GM19372 (cell line): ENCODE measurements around the gene RNF114.

ENCODE experiments used
- ATAC-seq: cut with Tn5 transposase; IDR thresholded peaks from one replicate; pipeline ENCODE4 v1.9.1; 2021; ENCODE audit warnings: mild to moderate bottlenecking, low read depth, moderate library complexity; ENCODE audit not compliant: unreplicated experiment

The RNF114 gene

DNA sequence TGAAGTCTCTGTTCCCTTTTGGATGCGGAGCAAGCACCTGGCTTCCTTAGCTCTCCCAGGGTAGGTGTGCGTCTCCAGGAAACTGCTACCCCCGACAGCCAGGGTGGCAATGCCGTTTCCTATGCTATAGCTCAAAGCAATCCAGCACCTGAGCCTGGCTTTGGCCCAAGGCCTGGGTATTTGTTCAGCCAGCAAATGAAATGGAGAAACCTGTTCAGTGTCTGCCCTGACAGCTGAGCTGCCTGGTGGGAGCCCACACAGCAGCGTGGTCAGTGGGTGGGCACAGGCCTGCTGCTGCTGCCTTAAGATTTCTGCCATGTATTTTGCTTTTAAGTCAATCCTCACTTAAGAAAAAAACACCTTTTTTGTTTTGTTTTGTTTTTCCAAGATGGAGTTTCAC is 34.6 kb upstream of the RNF114 start:
- ATAC-seq = no peak

DNA sequence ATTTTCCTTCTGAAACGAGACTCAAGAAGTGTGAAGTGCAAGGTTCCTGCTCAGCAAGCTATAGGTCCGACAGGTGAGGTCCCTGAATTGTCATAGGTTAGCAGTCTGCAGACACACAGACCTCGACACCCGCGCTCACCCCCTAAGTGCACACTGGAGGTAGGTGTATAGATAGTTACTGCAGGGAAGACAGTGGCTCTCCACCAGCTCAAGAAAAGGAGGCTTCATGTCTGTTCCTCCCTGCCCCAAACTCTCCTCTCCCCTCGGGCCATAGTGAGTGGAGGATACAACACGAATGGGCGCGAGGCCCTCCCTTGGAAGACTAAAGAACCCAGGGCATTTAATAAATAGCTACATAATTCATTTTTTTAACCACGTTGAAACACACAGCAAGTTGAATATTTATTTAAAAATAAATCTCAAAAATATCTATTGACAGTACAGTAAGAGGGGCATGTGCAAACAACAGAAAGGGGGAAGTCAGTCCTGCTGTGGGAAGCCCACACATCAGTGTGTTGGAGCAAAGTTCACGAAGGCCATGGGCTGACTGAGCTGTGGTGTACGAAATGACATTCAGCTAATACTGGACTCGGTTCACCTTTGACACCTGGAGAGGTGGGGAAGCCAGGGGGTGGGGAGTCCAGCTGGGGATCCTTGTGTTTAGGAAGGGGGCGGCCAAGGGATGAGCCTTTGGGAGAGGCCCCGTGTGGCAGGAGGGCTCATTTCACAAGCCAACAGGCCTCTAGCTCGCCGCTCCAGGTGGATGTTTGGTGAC is 31.6 kb upstream of the RNF114 start:
- ATAC-seq = no peak

DNA sequence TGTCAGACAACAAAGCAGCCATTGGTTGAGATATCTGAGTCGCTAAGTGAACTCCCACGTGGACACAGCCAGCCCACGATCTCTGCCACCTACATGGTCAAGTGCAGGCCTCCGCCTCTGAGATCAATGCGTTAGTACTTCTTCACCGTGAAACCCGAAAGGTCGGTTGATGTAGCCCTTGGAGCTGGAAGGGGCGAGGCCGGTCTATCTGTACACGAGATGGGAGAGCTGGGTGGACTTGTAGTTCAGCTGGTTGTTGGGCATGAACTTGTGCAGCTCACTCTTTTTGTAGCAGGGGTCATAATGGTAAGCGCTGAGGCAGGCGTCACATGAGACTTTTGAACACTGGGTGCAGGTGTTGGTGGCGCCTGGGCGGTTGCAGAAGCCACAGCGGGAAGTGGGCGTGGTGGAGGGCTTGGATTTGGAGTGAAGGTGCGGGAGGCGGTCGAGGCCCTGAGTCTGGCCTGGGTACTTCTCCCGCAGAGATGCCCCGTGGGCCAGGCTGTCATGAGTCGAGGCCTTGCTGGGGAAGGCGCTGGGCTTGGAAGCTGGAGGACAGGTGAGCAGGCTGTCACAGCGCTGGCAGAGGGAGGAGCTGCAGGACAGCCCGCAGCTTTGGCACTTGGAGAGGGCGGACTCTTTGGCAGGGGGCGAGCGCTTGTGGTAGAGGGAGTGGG is 30.6 kb upstream of the RNF114 start:
- no peak for ATAC-seq

DNA sequence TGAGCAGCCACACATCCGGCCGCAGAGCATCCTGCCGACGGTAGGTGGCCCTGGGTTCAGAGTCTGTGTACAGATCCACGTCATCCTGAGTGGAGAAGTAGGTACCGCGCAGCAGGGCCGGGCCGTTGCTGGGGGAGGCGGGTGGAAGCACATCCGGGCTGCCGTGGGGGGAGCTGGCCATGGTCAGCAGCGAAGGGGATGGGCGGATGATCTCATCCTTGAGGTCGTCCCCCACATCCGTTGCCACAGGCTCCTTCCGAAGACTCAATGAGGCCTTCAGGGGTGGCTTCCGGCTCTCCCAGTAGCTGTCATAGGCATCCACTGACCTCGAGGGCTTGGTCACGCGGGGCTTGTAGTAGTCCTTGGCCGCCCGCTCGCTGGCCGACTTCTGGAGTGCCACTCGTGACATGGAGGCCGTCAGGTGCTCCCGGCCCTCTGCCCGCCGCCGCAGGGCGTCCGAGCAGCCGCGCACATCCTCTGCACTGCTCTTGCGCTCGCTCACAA is 30.0 kb upstream of the RNF114 start:
- ATAC-seq = no peak

DNA sequence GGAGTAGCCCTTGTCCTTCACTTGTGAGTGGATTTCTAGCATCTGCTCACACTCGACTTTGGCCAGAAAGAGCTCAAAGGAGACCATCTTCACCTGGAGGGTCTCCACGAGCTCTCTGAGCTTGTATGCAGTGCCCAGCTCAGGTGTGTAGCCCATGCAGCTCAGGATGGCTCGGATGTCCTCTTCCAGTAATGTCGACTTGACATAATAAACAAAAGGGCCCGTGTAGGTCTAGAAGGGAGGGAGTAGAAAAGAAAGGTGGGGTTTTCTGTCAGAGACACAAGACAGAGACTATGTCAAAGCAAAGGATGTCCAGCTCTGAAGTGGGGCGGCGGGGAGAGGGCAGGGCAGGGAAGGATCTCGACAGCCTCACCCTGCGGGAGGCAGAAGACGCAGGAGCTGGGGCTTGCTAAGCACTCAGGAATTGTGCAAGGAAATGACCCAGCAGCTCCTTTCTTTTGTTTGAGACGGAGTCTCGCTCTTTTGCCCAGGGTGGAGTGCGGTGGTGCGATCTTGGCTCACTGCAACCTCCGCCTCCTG is 29.5 kb upstream of the RNF114 start:
- no peak for ATAC-seq

DNA sequence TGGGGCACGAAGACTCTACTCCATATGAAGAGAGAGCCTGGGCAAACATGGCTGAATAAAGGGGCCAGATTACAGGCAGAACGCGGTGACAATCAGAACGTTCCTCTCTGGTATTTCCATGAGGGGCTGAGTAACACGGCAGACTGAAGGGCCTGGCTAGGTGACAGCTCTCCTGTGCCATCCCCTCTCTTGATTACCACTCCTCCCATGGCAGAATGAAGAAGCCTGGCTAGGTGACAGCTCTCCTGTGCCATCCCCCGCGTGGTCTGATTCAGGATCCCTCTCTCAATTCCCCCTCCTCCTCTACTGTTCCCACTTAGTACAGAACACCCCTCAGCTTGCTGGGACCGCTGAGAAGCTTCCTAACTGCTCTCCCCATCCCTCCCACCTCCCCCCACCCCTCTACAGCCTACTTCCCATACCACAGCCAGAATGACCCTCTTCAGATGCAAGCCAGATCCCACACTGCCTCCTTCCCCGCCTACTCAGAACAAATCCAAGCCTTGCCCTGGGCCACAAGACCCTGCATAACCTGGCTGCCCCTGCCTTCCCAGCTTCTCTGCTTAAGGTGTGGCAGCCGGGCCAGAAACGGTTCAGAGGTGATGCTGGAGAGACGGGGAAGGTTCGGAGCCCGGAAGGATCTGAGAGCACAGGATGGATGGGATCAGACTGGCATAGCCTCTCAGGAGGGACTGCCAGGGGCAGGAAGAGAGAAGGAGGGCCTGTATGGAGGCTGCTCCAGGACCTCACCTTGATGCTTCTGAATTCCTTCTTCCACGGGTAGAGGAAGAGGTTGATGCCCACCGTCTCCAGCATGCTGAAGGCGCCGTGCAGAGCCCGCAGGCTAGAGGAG is 28.6 kb upstream of the RNF114 start:
- ATAC-seq = no peak

DNA sequence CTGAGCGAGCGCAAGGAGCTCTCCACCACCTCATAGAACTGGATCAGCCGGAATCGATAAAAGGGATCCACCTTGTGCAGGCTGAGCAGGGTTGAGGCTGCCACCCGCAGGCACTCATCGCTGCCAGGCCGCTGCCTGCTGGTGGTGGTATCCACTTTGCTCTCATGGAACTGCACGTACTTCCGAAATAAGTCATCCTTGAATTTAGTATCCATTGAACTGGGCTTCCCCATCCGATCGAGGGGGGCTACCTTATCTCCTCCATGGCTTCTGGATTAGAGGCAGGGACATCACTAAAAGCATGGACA is 28.0 kb upstream of the RNF114 start:
- ATAC-seq = no peak

DNA sequence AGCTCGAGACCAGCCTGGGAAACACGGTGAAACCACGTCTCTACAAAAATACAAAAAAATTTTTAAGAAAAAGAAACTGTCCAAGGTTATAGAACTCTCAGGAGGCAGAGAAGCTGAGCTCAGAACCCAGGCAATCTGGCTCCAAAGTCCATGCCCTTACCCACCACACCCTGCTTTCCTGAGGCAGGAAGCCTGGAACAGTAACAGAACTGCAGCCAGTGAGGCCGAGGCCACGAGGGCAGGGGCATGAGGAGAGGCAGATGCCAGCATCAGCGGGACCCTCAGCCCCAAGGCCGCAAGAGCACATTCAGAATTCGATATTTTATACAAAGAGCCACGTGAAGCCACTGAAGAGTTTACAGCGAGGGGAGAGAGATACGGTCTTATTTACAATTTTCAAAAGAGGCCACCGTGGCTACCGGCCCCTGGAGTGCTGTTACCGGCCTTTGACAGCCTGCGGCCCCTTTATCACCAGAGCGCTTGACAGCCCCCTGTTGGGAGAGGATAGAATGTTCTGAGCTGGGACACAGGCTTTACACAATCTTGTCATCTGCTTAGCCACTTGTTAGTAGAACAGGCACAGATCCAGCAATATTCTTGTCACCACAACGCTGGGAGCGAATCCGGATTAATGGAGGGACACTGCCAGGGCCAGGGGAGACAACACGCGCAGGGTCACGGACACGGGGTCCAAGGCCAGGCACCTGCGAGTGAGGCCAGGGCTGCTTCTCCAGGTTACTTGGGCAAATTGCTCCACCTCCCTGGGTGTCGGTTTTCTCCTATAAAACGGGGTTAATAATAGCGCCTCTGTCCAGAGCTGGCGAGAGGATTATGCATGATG is 26.5 kb upstream of the RNF114 start:
- ATAC-seq = no peak

DNA sequence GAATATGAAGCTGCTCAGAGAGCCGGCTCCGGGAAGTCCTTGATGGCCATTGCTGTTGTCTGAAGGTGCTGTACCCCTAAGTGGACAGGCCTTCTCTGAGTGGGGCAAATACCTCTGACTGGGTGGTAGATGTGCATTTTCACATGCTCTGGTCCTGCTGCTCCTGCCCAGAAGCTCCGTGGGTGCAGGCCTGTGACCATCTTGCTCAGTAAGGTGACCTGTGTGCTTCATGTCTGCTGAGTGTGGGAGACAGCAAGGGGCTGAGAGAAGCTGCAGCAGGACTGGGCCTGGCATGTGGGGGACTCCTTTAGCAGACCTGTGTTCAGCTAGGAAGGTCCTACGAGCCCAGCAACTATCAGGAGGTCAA is 25.9 kb upstream of the RNF114 start:
- ATAC-seq = no peak

DNA sequence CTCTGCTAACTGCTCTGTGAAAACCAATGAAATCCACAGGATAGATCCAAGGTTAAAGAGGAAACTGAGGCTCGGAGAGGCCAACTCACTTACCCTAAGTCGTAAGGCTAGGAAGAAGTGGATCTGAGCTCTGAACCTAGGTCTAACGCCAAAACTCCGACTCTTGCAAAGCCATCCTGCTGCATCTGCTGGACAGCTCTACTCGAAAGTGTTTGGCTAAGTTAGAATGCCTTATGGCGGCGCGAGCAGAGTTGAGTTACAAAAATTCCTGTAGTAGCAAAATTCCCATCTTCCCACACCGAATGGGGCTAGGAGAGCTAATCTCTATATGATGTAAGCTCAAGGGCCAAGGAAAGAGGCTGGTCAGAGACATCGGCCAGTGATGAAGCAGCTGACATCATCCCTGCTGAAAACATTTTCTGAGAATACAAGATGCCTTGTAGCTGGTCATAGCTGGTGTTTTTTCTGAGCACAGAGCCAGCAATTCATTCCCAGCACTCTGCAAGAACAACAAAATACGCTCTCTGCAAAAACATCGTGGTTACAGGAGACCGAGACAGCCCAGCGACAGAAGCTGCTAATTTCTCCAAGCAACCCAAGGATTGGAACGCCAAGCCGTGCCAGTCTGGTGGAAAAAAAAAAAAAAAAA is 22.7 kb upstream of the RNF114 start:
- no peak for ATAC-seq

DNA sequence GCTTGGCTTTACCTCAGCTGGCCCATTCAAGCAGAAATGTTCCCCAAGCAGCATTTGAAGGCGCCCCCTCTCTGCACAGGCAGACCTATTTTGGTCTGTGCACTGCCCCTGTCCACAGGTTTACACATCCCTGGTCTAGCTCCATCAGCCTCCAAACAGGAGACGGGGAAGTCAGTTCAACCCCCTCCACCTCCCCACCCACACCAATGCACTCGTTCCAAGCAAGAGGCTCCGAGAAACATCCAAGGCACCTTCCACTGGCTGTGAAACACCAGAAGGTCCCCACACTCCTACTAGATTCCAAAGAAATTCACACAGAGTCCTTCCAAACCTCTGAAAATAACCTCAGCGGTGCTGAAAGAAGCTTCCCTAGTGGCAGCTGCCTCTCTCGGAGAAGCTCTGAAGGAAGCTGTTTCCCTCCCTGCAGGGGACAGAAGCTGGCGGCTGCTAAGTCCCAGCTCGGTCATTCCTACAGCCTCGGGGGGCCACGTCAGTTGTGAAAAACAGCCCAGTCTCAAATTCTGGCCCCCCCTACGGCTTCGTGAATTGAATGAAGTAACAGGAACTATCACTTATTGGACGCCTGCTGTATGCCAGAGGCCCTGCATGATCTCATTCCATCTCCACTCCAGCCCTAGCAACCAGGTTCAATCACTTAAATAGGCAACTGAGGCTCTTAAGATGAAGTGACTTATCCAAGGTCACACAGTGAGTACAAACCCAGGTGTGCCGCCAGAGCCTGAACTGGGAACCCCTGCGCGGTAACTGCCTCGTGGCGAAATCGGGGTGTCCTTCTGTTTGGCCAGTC is 21.7 kb upstream of the RNF114 start:
- no peak for ATAC-seq

DNA sequence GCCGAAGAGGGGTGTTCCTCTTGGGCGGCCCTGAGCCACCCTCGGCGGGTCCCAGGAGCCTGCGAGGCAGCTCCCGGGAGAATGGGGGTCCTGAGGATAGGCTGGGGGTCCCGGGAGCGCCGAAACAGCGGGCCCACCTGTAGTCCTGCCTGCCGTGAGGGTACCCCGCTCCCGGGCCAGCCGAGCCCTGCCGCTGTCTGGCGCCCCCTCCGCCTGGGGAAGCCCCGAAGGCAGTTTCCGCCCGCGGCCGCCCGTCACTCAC is 21.1 kb upstream of the RNF114 start:
- peak; percentile 33 for ATAC-seq

DNA sequence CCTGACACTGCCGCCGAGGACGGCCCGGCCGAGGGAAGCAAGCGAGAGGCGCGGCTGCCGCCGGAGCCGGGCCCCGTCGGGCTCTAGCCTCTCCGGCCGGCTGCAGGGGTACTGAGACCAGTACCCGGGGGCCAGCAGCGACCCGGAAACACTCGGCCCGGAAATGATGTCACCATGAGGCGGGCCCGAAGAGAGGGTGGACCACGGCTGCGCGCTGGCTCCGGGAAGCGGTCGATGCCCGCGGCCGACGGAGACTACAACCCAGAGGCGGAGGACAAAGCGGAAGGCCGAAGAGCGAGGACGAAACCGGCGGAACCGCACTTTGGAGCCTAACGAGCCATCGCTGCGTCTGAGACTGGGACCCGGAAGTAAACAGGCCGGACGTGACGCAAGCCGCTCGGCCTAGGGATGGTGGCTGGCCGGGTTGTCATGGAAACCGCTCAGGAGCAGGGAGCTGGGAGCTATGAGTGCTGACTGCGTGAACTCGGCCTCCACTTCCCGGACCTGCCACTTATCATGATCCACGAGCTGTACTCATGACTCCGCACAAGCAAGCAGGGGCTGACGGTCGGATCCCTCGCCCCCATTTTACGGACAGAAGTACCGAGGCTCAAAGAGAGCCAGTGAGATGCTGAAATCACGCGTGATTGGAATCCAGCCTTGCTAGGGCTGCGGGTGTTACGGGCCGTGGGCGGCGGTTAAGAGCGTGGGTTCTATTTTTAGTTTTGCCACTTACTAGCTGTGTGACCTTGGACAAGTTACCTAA is 20.6 kb upstream of the RNF114 start, which contains the start of gene SPATA2:
TSS of gene SPATA2 (minus strand) at position 150 of the 766 bp plus-strand sequence. CDS start 7,039 bp downstream, outside the sequence.
- ATAC-seq = peak; percentile 84

DNA sequence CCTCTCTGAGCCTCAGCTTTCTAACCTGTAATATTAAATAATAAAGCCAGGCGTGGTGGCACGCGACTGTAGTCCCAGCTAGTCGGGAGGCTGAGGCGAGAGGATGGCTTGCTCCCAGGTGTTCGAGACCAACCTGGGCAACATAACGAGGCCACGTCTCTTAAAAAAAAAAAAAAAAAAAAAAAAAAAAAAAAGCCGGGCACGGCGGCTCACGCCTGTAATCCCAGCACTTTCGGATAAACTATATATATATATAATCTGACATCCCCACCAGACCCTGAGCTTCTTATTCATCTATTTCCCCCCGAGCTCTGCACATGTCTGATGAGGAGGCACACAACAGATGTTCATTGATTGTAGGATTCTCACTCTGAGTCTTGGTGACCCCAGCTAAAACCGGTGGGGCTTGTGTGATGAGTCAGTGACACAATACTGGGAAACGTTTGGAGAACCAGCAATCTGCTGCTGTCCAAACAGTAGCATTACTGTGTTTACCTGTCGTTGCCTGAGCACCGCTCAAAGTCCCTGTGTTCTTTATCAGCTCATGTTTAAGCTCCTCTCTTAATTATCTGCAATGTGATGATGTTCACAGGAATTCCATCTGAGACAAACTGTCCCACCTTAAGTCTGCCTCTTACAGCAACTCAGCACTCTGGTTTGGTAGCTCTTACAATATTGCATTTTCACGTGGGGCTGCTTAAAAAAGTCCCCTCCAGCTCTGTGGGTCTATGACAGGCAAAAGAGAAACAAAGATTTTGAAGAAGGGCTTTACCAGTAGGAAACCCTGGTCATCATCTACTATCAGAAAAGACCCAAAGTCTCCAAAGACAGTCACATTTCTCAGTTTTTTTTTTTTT is 19.8 kb upstream of the RNF114 start:
- no peak for ATAC-seq

DNA sequence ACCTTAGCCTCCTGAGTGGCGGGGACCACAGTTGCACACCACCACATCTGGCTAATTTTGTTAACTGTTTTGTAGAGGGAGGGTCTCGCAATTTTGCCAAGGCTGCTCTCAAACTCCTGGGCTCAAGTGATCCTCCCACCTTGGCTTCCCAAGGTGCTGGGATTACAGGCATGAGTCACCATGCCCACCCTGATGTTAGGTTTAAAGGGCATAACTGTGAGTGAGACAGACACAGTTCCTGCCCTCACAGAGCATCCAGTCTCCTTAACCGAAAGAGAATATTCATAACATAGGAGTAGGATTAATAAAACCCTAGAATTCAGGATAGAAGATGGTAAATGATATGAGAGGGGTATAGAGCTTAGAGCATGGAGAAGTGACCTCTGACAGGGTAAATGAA is 17.8 kb upstream of the RNF114 start:
- no peak for ATAC-seq

DNA sequence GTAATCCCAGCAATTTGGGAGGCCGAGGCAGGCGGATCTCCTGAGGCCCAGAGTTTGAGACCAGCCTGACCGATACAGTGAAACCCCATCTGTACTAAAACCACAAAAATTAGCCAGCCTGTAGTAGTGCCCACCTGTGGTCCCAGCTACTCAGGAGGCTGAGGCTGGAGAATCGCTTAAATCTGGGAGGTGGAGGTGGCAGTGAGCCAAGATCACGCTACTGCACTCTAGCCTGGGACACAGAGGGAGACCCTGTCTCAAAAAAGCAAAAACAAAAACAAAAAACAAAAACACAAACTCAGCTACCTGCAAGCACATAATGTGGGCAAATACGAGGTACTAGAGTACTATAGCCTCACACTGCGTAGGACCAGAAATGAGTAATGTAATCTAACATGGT is 17.2 kb upstream of the RNF114 start:
- ATAC-seq = no peak

DNA sequence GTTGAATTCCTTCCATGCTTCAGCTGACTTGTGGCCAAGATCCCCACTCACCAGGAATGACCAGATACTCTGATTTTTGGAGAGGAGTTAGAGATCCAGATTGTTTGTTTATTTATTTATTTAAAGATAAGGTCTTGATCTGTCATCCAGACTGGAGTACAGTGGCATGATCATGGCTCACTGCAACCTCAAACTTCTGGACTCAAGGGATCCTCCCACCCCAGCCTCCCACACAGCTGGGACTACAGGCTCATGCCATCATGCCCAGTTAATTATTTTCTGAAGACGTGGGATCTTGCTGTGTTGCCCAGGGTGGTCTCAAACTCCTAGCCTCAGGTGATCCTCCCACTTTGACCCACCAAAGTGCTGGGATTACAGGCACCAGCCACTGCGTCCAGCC is 16.7 kb upstream of the RNF114 start:
- ATAC-seq = no peak
